Activated CD8-positive, alpha-beta memory T cell treated with anti-CD3 and anti-CD28 coated beads for 4 hours (primary cell): Measurements from ENCODE around the gene SHROOM4.

Experiments
- DNase-seq, 2 donors: peaks; one replicate each; pipeline ENCODE4 v3.0.0-alpha.2; 2020; ENCODE audit warnings: low read depth in 2 of 2

SHROOM4 gene

DNA sequence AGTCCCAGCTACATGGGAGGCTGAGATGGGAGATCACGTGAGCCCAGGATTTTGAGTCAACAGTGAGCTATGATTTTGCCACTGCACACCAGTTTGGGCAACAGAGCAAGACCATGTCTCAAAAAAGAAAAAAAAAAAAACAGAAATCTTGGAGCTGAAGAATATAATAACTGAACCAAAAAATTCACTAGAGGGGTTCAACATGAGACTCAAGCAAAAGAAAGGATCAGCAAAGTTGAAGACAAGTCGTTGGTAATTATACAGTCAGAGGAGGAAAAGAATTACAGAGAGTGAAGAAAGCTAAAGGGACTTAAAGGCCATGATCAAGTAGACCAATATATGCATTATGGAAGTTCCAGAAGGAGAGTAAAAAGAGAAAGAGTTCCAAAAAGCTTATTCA lies 26.9 kb downstream of the SHROOM4 start:
- DNase-seq, result no peak

DNA sequence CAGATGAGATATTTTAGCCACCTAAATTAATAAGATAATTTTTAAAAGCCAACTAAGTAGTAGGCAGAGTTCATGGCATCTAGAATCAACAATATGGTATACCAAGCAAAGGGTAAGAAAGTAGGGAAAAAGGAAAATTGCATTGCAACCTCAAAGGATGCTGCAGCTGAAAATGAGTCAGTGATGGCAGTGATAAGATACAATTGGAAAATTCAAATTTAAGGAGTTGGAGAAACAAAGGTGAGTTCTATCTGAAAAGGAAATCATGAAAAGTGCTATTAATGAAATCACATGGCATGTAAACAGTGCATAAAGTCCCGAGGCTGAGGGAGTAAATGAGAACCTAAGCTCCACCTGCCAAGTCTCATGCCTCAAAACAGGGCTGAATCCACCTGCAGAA lies 33.9 kb downstream of the SHROOM4 start:
- DNase-seq, result no peak

DNA sequence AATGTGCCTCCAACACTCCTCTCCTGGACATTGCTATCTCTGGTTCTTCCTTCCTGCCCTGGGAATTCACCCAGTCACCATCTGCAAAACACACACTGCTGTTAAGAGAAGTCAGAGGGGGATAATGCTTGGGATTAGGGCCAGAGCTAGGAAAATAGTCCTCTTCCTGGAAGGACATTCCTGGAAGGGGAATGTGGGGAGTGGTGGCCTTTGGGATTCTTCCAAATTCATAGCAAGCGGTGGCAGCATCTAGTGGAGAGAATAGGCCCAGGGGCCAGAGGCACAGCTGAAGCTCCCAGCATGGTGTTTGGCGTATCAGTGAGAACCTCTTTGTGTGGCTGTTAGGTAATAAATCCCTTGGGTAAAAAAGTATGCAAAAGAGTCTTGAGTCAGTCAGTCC lies 34.3 kb downstream of the SHROOM4 start:
- DNase-seq, result no peak

DNA sequence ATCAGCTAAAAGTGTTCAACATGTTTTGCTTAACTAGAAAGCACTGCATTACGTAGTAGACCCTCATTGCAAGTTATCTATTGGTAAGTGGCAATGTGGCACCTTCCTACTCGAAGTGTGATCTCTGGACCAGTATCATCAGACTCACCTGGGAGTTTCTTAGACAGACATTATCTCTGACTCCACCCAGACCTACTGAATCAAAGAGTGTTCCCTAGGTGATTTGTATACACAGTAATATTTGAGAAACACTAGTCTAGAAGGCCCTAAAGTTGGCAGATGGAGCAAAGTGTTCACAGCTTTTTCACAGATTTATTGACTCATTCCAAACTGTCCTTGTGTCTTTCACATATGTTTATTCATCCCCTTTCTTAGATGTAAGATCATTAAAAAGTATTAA lies 35.7 kb downstream of the SHROOM4 start:
- DNase-seq, result no peak

DNA sequence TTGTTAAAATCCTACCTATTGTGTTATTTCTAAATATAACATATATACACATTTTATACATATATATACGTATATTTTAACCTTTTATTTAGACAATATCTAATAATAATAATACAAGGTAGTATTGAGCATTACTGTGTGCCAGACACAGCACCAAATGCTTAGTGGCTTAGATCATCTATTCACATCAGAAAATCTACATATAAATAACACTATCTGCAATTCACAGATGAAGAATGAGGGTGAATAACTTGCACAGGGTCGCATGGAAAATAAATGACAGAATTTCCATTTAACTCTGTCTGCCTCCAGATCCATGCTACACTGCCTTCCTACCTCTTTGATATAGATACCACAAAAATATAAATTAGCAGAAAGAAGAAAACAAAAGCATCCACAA lies 37.7 kb downstream of the SHROOM4 start:
- DNase-seq, result no peak

DNA sequence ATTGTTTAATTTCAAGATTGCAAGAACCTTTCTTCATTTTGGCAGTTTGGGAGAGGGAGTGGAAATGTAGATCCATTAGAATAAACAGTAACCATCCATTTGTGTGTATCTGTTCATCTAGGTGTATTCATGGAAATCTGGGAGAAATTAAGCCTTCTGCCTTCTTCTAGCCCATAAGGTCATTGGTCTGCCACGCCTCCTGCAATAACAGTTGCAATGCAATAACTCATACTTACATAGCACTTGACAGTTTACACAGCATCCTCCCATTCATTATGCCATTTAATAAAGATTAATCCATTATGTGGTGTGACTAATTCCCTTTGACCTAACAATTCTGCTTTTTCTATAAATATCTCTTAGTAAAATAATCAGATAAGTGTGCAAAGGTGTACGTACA lies 42.6 kb downstream of the SHROOM4 start:
- DNase-seq, result no peak

DNA sequence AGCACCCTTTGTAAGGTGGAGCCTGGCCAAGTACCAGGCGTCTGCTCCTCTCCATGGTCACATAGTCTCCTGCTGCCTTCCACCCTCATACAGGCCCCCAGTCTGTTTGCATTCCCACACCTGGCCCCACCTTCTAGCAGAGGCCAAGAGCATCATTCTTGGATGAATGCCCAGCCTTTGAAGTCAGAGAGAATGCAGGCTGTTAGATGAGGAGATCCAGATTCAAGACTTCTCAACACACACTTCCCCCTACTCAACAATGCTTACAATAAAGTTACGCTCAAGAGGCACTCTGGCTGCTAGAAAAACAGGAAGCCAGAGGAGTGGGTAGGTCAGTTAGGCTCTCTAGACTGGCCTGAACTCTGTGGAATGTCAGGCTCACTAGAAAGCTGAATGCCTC lies 43.3 kb downstream of the SHROOM4 start:
- DNase-seq, result no peak

DNA sequence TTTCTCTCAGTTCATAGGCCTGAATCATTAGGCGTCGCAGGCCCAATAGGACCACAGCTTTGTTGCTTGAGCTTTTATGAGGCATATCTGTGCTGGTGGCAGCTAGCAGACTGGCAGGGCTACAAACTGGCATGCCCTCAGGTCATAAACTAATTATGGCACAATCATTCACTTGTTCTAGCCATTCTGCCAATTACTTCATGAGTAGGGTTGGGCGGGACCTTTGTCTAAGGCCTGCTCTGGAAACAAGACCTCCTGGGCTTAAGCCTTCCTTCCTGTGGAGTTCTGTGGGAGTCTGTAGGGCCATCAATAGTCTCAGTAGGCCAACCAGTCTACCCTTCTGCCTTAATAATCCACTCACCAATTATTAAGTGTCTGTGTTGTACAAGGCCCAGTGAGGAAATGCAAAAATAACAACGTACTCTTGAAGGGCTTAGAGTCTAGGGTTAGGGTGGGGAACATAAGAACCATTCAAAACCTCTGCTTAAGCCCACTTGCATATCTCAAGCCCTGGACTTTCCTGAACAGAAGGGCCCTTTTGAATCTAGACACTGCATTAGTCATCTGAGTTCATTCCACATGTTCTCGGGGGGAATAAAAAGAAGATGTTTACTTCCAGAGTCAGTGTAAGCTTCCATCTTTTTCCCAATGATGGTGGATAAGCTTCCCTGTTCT lies 44.5 kb downstream of the SHROOM4 start:
- no peak for DNase-seq

DNA sequence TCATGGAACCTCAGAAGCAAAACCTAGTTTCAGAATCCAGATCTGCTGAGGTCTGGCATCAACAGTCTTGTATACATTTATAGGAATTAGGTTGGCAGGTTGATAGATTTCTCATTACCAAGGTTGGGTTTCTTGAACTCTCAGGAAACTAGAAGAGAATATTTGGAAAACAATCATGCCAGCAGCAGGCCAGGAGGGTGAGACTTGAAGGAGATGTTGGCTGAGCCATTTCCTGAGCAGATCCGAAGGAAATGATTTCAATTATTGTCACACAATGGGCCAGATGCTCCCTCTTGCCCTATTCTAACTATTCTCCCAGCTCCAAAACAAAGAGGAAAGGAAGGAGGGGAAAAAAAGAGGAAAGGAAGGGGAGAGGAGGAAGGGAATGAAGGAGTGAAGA lies 45.2 kb downstream of the SHROOM4 start:
- no peak for DNase-seq

DNA sequence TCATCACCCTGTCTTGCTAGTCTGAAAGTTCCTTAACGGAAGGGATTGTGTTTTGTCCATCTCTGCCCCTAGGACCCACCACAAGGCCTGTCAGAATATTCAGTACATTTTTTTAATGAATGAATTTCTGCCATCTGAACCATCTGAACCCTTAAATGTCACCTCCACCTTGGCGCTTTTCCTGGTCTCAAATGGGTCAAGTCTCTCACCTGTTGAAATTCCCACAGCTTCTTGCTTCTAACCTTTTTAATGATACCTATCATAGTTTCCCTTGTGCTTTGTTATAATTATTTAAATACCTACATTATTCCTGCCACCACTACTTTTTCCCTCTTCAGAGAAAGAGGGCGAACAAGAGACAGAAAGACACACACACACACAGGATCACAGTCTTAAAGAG lies 48.0 kb downstream of the SHROOM4 start:
- DNase-seq, result no peak

DNA sequence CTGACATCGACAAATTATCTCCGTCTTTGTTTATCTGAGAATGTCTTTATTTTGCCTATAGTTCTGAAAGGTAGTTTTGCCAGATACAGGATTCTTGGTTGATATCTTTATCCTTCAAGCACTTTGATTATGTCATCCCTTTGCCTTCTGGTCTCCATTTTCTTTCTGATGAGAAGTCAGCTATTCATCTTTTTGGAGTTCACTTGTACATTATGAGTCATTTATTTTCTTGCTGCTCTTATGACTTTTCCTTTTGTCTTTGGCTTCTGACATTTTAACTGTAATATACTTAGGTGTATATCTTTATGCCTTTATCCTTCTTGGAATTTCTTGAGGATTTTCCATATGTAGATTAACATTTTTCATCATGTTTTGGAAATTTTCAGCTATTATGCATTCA lies 51.4 kb downstream of the SHROOM4 start:
- DNase-seq, result no peak

DNA sequence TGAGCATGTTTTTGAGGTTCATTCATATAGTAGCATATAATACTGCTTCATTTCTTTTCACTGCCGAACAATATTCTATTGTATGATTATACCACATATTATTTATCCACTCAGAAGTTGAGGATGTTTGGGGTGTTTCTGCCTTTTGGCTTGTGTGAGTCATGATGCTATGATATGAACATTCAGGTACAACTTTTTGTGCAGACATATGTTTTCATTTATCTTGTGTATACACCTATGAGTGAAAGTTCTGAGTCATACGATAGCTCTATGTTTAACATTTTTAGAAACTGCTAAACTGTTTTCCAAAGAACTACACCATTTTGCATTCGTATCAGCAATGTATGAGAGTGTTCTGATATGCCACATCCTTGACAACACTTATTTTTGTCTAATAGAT lies 57.7 kb downstream of the SHROOM4 start:
- DNase-seq, result no peak

DNA sequence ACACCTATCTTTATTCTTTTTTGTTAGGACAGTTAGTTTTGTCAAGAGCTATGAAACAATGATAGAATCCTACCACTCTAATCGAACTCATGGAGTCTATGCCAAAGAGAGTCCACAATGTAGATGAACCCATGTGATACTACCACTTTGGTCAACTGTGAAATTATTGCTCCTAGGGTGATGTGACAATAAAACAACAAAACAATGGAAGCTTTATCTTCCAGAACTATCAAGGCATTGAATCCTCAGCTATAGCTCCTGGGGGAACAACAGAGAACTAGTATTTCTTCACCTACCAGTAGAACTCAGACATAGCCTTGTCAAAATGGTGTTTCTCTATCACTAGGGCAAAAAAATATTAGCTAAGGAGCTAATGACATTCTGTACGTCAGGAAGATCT lies 62.9 kb downstream of the SHROOM4 start:
- DNase-seq, result no peak

DNA sequence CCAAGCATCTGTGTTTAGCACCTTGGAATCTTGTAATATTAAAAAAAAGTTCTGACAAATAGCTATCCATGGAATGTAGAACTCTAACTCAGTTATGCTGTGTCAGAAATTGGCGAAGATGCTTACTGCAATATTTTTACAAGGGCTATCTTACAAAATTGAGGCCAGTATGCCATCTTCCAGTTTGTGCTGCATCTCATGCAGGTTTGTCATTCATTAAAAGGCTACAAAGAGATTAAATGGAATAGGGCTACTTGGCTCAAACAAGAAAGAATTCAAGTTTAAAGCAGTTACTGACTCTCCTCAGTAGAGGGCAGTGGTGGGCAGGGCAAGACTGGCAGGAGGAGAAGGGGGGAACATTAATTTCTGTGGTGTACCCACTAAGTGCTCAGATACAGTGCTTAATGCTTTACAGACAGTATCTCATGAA lies 66.5 kb downstream of the SHROOM4 start:
- DNase-seq, result no peak

DNA sequence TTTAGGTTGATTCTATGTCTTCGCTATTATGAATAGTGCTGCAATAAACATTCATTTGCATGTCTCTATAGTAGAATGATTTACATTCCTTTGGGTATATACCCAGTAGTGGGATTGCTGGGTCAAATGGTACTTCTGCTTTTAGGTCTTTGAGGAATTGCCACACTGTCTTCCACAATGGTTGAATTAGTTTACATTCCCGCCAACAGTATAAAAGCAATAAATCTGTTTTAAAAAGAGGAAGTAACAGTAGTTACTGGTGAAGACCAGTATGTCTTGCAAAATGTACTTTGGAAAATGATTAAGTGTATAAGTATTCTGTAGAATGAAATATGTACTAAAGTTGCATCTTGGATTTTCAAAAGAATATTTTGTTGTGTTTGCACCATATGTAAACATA lies 77.3 kb downstream of the SHROOM4 start:
- DNase-seq, result no peak

DNA sequence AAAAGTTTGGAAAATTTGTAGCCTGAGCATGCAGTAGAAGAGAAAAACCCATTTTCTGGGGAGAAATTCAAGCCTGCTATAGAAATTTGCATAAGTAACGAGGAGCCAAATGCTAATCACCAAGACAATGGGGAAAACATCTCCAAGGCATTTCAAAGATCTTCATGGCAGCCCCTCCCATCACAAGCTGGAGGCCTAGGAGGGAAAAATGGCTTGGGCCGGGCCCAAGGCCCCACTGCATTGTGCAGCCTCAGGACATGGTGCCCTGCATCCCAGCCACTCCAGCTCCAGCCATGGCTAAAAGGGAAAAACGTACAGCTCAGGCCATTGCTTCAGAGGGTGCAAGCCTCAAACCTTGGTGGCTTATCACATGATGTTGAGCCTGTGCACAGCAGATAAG lies 87.7 kb downstream of the SHROOM4 start:
- no peak for DNase-seq

DNA sequence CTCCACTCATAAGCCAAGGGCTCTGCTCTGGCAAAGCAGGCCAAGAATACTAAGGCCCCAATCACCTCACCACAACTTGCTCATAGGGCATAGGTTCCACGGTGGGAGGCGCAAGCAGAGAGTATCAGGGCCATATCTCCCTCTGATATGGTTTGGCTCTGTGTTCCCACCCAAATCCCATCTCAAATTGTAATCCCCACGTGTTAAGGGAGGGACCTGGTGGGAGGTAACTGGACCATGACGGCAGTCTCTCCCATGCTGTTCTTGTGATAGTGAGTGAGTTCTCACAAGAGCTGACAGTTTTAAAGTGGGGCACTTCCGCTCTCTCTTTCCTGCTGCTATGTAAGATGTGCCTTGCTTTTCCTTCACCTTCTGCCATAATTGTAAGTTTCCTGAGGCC lies 88.7 kb downstream of the SHROOM4 start:
- no peak for DNase-seq

DNA sequence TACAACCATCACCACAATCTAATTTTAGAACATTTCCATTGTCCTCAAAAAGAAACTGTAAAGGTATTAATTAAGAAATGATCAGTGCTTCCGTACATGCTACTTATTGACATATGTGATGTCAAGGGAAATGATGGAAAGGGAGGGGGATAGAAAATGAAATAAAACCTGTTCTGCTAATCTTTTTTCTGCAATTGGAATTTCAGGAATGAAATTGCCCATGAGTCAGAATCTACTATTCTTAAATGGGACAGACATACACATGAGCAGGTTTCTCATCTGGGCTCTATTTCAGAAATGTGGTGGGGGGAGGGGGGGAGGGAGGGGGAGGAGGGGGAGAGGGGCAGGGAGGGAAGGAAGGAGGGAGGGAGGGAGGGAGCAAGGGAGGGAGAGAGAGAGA lies 91.0 kb downstream of the SHROOM4 start:
- no peak for DNase-seq

DNA sequence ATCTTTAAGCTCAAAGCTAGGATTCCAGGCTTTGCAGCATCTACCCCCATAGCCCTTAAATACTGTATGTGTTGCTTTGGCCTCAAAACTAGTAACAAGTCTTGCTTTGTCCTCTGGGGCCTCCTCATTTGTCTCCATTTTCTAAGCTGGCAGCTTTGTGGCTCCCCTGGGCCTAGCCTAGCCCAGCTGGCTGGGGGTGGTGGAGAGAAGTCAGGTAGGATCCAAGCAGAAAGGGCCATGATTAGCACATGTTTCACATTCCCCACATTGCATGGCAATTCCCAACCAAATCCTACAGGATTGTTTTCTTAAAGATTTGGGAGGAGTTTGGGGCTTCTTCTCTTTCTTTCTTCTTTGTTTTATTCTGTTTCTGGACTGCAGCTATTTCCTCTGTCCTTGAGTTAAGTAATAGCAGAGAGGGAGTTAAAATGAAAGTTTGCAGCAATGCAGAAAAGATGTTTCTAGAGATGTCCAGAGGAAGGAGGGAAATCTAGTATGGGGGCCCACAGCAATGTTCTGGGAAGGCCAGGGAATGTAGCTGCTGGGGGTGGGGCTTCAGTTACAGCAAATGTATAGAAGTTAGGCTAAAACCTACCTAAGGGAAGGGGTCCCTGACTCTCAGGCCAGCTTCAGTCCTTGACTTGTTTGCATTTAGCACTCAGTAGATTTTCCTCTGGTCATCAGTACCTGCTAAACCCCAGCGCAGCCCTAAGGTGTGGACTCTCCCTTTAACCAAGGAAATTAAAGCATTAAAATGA lies 92.1 kb downstream of the SHROOM4 start:
- DNase-seq, result no peak

DNA sequence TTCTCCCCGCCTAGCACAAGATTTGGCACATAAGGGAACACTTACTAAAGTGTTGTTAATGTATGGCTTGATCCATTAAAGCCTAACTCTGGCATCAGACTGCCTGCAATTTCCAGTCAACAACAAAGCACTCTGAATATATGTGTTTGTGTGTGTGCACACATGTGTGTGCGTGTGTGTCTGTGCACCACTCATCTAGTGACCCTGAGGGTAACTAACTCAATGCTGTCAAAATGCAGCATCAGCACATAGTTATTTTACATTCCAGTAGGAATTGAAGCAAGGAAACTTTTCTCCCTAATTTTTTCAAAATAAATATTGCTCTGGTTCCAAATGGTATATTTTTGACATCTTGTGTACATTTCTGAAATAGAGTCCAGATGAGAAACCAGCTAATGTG lies 94.4 kb downstream of the SHROOM4 start:
- DNase-seq, result no peak

DNA sequence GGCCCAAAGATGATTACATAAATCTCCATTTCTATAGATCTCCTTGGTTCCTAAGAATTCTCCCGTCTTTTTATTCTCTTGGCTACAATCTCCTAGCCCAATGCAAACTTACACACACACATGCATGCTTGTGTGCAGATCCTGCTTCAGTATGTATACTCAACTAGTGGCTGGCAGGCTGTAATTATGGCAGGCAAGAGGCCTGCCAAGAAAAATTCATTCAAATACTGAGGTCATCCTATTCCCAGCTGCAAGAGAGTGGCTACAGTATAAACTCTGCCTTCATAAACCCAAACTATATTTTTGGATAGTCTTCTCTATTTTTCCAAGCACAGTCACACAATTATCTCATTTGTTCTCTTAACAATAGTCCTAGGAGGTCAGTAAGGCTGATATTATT lies 95.2 kb downstream of the SHROOM4 start:
- DNase-seq, result no peak

DNA sequence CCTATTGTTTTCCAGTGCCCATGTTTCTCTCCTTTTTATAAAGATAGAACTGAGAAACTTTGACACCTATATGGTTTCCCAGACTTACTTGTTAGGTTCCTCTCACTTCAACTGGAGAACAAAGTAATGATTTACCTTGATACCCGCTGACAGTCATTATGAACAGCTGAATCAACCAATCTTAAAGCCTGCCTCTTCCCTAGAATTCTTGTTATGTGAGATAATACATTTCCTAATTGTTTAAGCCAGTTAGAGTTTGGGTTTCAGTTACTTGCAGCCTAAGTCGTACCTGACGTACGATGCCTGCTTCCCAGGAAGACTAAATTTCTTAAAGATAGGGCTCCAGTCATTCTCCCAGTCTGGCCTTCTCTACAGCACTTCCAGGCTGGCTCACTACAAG lies 97.3 kb downstream of the SHROOM4 start:
- DNase-seq, result no peak

DNA sequence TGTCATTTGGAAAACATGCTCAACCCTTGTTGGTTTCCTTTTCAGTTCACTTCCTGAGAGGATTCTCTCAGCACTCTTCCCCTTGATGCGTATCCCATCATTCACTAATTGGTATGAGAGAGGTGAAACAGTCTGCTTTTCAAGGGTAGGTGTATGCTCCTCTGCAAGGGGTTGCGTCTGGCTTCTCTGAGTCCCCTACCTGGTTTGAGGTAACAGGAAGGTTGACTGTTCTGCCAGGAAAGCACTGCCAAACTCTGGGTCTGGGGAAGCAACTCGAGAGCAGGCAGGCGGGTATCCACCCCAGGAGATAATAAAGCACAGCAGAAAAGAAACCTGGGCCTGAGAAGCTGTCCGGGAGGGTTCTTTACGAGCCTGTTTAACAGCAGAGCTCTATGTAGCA lies 101.2 kb downstream of the SHROOM4 start:
- no peak for DNase-seq

DNA sequence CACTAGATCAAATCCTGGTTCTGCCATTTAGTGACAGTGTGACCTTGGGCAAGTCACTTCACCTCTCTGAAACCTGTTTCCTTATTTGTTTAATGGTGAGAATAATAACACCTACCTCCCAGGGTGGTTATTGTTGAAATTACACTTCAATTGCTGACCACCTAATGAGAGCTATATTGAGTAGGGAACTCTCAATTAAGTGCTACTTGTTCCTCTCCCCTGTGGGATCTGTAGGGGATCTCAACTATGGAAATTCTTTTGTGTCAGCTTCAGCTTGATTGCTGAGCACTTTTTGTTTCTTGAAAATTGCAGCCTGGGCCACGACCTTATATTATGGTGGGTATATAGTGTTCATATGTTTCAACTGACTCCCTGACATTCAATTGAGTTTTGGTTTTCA lies 102.1 kb downstream of the SHROOM4 start:
- no peak for DNase-seq
